Activated CD4-positive, CD25-positive, alpha-beta regulatory T cell treated with anti-CD3 and anti-CD28 coated beads, Interleukin-2, amount 50 U/mL, for 72 hours (primary cell): ENCODE data around the gene CDH13.

Experiments
- DNase-seq: peaks from one replicate; pipeline ENCODE4 v3.0.0; 2021

CDH13 gene

GRCh38 chr16:83205896-83206295 lies 579.1 kb downstream of the CDH13 start:
- DNase-seq: no peak

- no peak for DNase-seq
Observed at GRCh38 chr16:83206426-83206825, 579.7 kb downstream of the CDH13 start.

GRCh38 chr16:83211711-83212110 lies 584.9 kb downstream of the CDH13 start:
- no peak for DNase-seq

GRCh38 chr16:83212301-83212841 lies 585.6 kb downstream of the CDH13 start:
- no peak for DNase-seq

DNA sequence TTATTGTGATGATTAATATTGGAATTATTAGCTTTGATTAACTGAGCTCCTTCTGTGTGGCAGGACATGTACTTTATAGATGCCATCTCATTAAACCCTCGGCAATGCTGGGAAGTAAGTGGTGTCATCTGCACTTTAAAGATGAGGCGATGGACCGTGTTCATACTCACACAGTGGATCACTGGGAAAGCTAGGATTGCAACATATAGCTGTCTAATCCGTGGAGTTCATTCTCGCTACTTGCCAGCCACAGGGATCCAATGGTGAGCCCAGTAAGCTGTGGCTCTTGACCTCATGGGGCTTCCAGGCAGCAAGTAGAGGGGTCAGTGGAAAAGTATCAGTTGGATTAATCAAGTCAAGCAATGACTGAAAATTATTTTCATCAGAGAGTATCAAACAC lies 587.9 kb downstream of the CDH13 start:
- DNase-seq: no peak

DNA sequence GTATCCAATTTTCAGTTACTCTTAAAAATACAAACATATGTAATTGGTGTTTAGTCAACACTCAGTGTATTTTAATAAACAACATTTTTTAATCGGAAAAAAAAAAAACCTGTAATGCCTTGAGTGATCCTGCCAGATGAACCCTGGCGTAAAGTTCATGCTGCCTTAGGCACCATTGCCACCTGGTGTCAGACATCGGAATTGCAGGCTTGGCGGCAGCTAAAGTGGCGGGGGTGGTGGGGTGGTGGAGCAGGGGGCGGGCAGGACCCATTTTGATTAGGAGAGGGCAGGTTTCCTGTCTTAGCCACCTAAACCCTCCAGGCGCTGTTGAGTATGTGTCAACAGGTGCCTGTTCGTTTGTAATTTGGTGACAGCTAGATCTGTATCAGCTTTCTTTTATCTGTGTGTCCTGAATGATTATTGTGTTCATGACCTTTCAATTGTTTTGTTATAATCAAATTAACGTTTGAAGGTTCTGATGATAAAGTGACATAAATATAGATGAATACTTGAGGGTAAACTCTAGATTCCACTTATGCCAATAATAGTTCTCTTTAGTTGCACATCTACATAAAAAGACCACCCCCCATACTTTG lies 588.7 kb downstream of the CDH13 start:
- DNase-seq: peak; percentile 57

DNA sequence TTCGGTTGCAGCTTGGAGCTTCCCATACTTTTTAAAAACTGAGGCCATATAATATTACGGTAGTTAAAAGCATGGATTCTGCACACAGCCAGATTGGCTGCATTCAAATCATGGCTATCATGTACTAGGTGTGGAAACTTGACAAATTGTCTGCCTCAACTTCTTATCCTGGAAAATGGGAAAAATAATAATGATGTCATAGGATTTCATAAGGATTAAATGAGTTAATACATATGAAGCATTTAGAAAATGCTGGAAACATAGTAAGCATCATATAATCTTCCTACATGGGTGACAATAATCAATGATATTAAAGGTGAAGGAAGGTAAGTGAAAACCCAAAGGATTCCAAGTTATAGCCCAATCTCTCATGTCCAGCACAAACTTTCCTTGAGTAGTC lies 592.5 kb downstream of the CDH13 start:
- DNase-seq: no peak

DNA sequence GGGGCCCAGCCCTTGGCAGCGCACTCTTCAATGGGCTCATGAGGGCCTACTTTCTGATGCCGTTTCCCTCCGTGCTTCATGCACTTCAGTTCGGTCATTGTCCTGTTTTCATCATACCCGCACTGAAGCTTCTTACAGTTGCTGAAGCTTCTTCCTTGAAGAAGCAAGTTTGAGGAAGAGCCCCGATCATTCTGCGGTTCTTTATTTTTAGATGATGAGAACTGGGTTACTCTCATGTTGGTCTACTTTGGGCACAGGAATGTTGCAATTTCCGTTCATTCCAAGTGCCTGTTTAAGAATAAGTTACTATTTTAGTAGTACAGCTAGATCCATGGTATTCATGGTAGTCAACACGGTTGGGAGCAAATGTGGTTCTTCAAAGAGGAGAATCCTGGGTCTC lies 593.3 kb downstream of the CDH13 start:
- DNase-seq: no peak

GRCh38 chr16:83224642-83225041 lies 597.9 kb downstream of the CDH13 start:
- no peak for DNase-seq

DNA sequence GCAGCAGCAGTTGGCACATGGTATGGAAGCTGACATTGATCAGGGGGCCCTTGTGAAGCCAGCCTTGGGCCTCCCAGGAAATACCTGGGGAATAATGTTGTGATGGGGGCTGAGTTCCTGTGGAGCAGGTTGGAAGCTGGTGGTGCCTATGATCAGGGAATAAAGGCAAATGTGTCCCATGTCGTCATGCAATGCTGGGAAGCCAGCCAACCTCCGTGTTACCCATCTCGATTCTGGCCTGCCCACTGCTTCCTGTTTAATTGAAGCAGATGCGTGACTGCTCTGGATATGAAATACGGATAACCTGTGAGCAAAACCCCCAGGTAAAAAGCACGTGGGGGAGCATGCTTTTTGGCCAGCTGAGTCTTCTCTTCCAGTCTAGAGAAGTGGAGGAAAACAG lies 600.6 kb downstream of the CDH13 start:
- DNase-seq: no peak

- DNase-seq: no peak
Observed at GRCh38 chr16:83231729-83232128, 605.0 kb downstream of the CDH13 start.

DNA sequence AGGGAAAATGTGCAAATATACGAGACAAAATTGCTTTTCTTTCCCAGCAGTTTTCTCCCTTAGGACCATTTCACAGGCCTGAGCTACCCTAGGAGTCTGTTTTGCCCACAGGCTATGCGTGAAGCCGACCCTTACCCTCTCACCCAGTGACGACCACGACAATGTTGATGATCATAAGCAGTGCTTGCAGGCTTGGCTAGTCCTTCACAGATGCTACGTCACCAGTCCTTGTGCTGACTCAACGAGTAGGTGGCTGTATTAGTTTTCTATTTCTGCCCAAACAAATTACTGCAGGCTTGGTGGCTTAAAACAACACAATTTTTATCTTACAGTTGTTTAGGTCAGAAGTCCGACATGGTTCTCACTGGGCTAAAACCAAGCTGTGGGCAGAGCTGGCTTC lies 606.4 kb downstream of the CDH13 start:
- no peak for DNase-seq

DNA sequence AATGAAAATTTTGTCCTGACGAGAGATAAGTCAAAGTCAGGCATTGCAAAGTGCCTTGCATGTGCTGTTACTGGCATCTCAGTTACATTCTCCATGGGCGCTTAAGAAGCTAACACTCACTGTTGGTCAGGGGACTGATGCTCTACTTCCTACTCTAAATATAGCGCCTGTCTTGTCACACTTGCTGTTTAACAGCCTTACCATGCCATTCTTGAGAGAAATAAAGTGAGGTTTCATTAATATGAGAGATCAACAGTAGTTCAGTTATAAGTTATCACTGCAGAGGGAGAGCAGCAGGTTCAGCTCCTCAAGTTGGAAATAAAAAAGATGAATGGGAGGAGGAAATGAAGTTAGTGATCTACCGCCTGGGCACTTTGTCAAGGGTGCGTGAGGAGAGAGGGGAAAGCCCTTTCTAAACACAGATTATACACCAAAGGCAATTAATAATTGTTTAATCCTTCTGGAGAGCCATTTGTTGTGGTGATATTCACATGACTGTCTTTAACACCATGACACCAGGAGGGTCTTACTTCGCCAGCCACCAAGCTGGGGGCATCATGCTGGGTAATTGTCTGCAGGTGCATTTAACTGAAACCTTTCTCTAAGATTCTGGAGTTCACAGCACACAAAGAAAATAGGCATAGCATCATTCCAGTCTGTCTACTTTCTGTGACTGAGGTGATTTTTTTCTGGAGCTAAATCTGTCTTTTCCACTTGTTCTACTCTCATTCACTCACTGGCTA lies 612.4 kb downstream of the CDH13 start:
- no peak for DNase-seq

GRCh38 chr16:83244057-83244456 lies 617.3 kb downstream of the CDH13 start:
- DNase-seq: no peak

DNA sequence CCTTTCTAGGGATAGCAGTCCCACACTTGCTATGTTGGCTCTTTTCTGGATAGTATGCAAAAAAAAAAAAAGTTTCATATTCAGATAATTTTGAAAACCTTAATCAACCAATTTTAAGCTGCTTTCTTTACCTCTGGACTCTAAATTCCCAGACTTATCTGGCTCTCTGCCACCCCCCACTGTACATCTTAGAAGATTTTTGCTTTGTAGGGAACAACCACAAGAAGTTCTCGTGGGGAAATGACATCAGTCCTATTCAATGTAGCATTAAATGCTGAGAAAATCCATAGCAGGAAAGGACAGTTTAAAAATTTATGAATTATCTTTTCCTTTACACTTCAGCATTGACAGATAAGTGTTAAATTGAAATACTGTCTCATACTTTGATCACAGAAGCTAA lies 618.3 kb downstream of the CDH13 start:
- DNase-seq: no peak

DNA sequence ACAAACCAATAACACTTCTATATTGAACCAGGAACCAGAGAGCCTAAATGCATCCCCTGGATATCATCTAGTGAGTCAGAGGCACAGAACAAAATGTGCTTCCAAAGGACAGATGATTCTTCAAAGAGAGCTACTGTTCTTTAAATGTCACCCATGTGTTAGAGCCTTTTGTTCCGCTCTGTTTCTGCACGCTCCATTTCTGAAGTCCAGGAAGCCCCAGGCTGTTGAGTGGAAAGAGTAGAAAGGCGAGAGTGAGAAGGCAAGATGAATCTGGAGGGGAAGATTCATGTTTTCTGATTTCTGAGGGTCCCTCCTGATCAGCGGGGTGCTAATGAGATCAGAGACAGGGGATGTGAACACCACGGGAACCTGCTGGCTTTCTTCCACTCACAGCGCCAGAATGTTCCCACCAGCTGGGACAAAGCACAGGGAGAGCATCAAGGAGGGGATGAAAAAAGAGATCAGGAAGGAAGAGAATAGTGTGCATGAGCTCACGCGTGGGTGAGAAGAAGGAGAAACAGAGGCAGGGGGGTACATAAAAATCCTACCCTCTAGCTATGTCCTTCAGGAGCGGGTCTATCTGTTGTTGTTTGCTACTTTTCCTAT lies 621.1 kb downstream of the CDH13 start:
- no peak for DNase-seq

GRCh38 chr16:83248735-83249463 lies 622.1 kb downstream of the CDH13 start:
- DNase-seq: no peak

GRCh38 chr16:83253521-83253920 lies 626.8 kb downstream of the CDH13 start:
- DNase-seq: no peak

GRCh38 chr16:83258366-83258928 lies 631.7 kb downstream of the CDH13 start:
- no peak for DNase-seq

- DNase-seq: no peak
Observed at GRCh38 chr16:83266848-83267553, 640.2 kb downstream of the CDH13 start.

- no peak for DNase-seq
Observed at GRCh38 chr16:83268169-83268568, 641.4 kb downstream of the CDH13 start.

GRCh38 chr16:83269048-83269447 lies 642.3 kb downstream of the CDH13 start:
- no peak for DNase-seq

- no peak for DNase-seq
Observed at GRCh38 chr16:83269541-83269940, 642.8 kb downstream of the CDH13 start.
